ENCODE measurements around the gene SYT15. TPM values are rescaled to one million over a fixed set of nuclear protein-coding genes. Genes with fewer than 3 reads are reported as not detected.
"Not testable (repeated sequence)": the region's sequence is repeated elsewhere in the genome, so short reads cannot be mapped to it uniquely, and the experiment has no call there.

The SYT15 gene
- 50.9 TPM for total RNA-seq

GRCh38 chr10:46578474-46579178, at the start of gene SYT15:
TSS of gene SYT15 (plus strand) at chr10:46579128. CDS start at chr10:46579169, 41 bp downstream.
- H3K4me3 ChIP-seq = peak within 1 kb of the TSS in 1 of 2 donors; percentile 49
- H3K27me3 ChIP-seq; H3K4me1 ChIP-seq; H3K9me3 ChIP-seq; intact Hi-C loops (cut with DNase I); H3K27ac ChIP-seq; DNase-seq (ENCODE audit: low spot score in 2 of 2); H3K36me3 ChIP-seq: not testable (repeated sequence)

GRCh38 chr10:46529742-46530141, 49.2 kb upstream of the SYT15 start:
- H3K27me3 ChIP-seq; H3K27ac ChIP-seq; intact Hi-C loops (cut with DNase I); H3K4me1 ChIP-seq; H3K9me3 ChIP-seq; H3K36me3 ChIP-seq; H3K4me3 ChIP-seq: not testable (repeated sequence)
- DNase-seq (ENCODE audit: low spot score in 2 of 2) = peak in 1 of 2 donors; percentile 28

- H3K36me3 ChIP-seq = no peaks in the 10 kb centered on the region
- intact Hi-C loops (cut with DNase I) = no loop called here
- DNase-seq (ENCODE audit: low spot score in 2 of 2) = no peak
- TF ChIP-seq CTCF (IDR thresholded peaks at IDR 0.05) = no peak
- H3K4me3 ChIP-seq = no peak overlapping the region
- no peaks in the 10 kb centered on the region for H3K27me3 ChIP-seq
- no peaks in the 10 kb centered on the region for H3K4me1 ChIP-seq
- no peak overlapping the region for H3K27ac ChIP-seq
- no peaks in the 10 kb centered on the region for H3K9me3 ChIP-seq
Observed at GRCh38 chr10:46530249-46531186, 48.4 kb upstream of the SYT15 start.

GRCh38 chr10:46532256-46532655, 46.7 kb upstream of the SYT15 start:
- H3K27me3 ChIP-seq; H3K4me3 ChIP-seq; H3K36me3 ChIP-seq; H3K9me3 ChIP-seq; H3K4me1 ChIP-seq; DNase-seq (ENCODE audit: low spot score in 2 of 2); H3K27ac ChIP-seq: not testable (repeated sequence)
- intact Hi-C loops (cut with DNase I) = loop anchor here (2.0 kb wide), 1 partner anchor 21 kb away; no protein-coding TSS in a partner anchor

GRCh38 chr10:46534828-46535524, 44.0 kb upstream of the SYT15 start:
- no peaks in the 10 kb centered on the region for H3K4me1 ChIP-seq
- H3K36me3 ChIP-seq = no peaks in the 10 kb centered on the region
- H3K4me3 ChIP-seq = no peak overlapping the region
- H3K9me3 ChIP-seq = no peaks in the 10 kb centered on the region
- TF ChIP-seq CTCF (IDR thresholded peaks at IDR 0.05) = no peak
- intact Hi-C loops (cut with DNase I) = no loop called here
- DNase-seq (ENCODE audit: low spot score in 2 of 2) = no peak
- H3K27me3 ChIP-seq = no peaks in the 10 kb centered on the region
- H3K27ac ChIP-seq = no peak overlapping the region

- Histone ChIP-seq H3K36me3 (no peaks in the 10 kb centered on the region), H3K27me3 (no peaks in the 10 kb centered on the region), H3K9me3 (no peaks in the 10 kb centered on the region), H3K27ac (no peak overlapping the region), H3K4me3 (no peak overlapping the region), H3K4me1 (peaks cover 2 to 11% of the 10 kb centered on the region in 2 donors)
- intact Hi-C loops (cut with DNase I) = no loop called here
- no peak for DNase-seq (ENCODE audit: low spot score in 2 of 2)
- no peak for TF ChIP-seq CTCF (IDR thresholded peaks at IDR 0.05)
Observed at GRCh38 chr10:46536171-46536570, 42.8 kb upstream of the SYT15 start.
